ENCODE results near the gene DLG2.

DLG2 gene

DNA sequence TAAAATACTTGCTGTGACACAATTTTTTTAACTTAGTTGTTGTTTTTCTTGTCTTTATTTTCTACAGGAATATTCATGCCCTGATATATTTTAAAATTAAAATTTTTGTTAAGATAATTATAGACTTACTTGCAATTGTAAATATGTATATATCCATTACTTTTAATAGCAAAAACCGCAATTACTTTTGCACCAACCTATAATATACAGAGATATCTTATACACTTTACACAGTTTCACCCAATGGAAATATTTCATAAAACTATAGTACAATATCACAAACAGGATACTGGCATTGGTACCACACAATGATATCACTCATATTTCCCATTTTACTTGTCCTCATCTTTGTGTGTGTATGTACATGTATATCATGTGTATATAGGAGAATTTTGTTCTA lies 188.8 kb downstream of the DLG2 start:
- Mint-ChIP-seq H3K4me1 (no peaks in the 10 kb centered on the region), H3K27ac (no peak overlapping the region)

DNA sequence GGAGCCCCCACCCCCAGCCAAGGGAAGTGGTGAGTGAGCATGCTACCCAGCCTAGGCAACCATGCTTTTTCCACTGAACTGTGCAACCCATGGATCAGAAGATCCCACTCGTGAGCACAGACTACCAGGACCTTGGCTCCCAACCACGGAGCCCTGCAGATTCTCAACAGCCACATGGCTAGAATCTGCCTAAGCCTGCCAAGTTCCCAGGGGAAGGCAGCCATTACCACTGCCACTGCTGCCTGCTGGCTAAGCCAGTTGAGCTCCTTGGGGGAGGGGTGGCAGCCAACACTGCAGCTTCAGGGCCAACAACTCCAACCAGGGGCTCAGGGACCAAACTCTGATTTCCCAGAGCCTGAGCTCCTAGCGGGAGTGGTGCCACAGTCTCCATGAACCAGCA lies 195.8 kb downstream of the DLG2 start:
- H3K27ac Mint-ChIP-seq = no peak overlapping the region
- no peaks in the 10 kb centered on the region for H3K27me3 Mint-ChIP-seq (ENCODE audit: low read depth)
- H3K9me3 Mint-ChIP-seq = peaks cover 51% of the 10 kb centered on the region
- H3K4me3 Mint-ChIP-seq = no peak overlapping the region
- TF ChIP-seq, protein P1, sequence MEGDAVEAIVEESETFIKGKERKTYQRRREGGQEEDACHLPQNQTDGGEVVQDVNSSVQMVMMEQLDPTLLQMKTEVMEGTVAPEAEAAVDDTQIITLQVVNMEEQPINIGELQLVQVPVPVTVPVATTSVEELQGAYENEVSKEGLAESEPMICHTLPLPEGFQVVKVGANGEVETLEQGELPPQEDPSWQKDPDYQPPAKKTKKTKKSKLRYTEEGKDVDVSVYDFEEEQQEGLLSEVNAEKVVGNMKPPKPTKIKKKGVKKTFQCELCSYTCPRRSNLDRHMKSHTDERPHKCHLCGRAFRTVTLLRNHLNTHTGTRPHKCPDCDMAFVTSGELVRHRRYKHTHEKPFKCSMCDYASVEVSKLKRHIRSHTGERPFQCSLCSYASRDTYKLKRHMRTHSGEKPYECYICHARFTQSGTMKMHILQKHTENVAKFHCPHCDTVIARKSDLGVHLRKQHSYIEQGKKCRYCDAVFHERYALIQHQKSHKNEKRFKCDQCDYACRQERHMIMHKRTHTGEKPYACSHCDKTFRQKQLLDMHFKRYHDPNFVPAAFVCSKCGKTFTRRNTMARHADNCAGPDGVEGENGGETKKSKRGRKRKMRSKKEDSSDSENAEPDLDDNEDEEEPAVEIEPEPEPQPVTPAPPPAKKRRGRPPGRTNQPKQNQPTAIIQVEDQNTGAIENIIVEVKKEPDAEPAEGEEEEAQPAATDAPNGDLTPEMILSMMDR (IDR thresholded peaks at IDR 0.05; ENCODE audit: unreplicated experiment in 3 of 3) = no peak
- no peaks in the 10 kb centered on the region for H3K36me3 Mint-ChIP-seq (ENCODE audit: low read depth)
- no peaks in the 10 kb centered on the region for H3K4me1 Mint-ChIP-seq

More for the DNA sequence above, 188.8 kb downstream of the DLG2 start:
- Mint-ChIP-seq H3K36me3 (ENCODE audit: low read depth) (no peaks in the 10 kb centered on the region), H3K27me3 (ENCODE audit: low read depth) (no peaks in the 10 kb centered on the region), H3K9me3 (peaks cover 34% of the 10 kb centered on the region), H3K4me3 (no peak overlapping the region)
- TF ChIP-seq, protein P1 (IDR thresholded peaks at IDR 0.05; ENCODE audit: unreplicated experiment in 3 of 3) = no peak

DNA sequence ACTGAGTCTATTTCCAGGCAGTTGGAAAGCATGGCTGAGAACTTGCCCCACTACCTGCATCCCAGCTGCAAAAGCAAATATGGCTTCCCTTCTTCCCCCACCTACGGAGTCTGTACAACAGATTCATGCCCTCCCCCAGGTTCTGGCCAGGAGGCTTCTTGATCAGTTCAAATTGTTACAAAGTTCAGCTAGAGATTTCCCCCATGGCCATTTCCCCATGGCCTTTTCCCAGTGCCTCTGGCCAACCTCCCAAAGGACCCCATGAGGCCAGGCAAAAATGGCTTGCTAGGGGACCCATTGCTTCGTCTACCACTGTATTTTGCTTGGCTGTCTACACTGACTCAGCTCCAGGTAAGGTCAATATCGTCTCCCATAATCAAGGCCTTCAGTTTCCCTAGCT lies 203.3 kb downstream of the DLG2 start:
- TF ChIP-seq, protein P1 (IDR thresholded peaks at IDR 0.05; ENCODE audit: unreplicated experiment in 3 of 3) = no peak
- Mint-ChIP-seq H3K9me3 (peaks cover 41% of the 10 kb centered on the region), H3K36me3 (ENCODE audit: low read depth) (no peaks in the 10 kb centered on the region), H3K4me3 (no peak overlapping the region), H3K27ac (peak overlapping the region in 2 of 3 experiments; percentile 4 to 65), H3K4me1 (peaks cover 17% of the 10 kb centered on the region), H3K27me3 (ENCODE audit: low read depth) (no peaks in the 10 kb centered on the region)

DNA sequence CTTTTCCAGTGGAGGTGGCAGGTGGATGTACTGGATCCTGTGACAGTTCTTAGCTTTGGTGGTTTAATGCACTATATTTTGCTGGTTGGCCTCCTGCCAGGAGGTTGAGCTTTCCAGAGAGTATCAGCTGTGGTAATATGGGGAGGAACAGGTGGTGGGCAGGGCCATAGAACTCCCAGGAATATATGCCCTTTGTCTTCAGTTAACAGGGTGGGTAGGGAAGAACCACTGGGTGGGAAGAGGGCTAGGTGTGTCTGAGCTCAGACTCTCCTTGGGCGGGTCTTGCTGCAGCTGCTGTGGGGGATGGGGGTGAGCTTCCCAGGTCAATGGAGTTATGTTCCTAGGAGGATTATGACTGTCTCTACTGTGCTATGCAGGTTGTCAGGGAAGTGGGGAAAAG lies 203.8 kb downstream of the DLG2 start:
- H3K27ac Mint-ChIP-seq = peak overlapping the region in 2 of 3 experiments; percentile 4 to 65
- TF ChIP-seq, protein P1 (IDR thresholded peaks at IDR 0.05; ENCODE audit: unreplicated experiment in 3 of 3) = no peak
- H3K4me1 Mint-ChIP-seq = peaks cover 17% of the 10 kb centered on the region
- H3K27me3 Mint-ChIP-seq (ENCODE audit: low read depth) = no peaks in the 10 kb centered on the region
- H3K9me3 Mint-ChIP-seq = peaks cover 43% of the 10 kb centered on the region
- H3K36me3 Mint-ChIP-seq (ENCODE audit: low read depth) = no peaks in the 10 kb centered on the region
- no peak overlapping the region for H3K4me3 Mint-ChIP-seq

DNA sequence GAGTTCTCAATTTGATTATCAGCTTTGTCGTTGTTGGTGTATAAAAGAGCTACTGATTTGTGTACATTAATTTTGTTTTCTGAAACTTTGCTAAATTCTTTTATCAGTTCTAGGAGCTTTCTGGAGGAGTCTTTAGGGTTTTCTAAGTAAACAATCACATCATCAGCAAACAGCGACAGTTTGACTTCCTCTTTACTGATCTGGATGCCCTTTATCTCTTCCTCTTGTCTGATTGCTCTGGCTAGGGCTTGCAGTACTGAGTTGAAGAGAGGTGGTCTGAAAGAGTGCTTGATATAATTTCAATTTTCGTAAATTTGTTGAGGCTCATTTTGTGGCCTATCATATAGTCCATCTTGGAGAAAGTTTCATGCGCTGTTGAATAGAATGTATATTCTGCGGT lies 213.0 kb downstream of the DLG2 start:
- H3K4me3 Mint-ChIP-seq = no peak overlapping the region
- no peaks in the 10 kb centered on the region for H3K36me3 Mint-ChIP-seq (ENCODE audit: low read depth)
- no peaks in the 10 kb centered on the region for H3K4me1 Mint-ChIP-seq
- H3K9me3 Mint-ChIP-seq = peaks cover 29% of the 10 kb centered on the region
- TF ChIP-seq, protein P1 (IDR thresholded peaks at IDR 0.05; ENCODE audit: unreplicated experiment in 3 of 3) = no peak
- H3K27ac Mint-ChIP-seq = no peak overlapping the region
- H3K27me3 Mint-ChIP-seq (ENCODE audit: low read depth) = no peaks in the 10 kb centered on the region

DNA sequence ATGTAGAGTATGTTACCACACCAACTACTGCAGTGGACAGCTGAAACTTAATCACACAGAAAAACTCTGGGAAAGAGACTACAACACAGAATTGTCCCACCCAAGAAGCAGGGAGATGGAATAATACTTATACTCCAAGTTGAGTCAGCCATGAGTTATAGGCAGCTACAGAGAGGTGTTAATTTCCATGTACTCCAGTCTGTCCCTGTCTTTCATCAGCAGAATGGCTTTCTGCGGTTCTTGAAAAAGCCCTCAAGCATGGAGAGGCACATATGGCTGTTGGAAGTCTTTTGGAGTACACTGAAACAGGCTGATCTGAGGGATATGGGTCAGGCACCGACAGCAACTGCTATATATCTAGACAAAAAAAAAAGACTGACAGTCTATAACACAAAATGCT lies 219.5 kb downstream of the DLG2 start:
- no peaks in the 10 kb centered on the region for H3K36me3 Mint-ChIP-seq (ENCODE audit: low read depth)
- no peak overlapping the region for H3K27ac Mint-ChIP-seq
- no peaks in the 10 kb centered on the region for H3K27me3 Mint-ChIP-seq (ENCODE audit: low read depth)
- no peak overlapping the region for H3K4me3 Mint-ChIP-seq
- H3K4me1 Mint-ChIP-seq = no peaks in the 10 kb centered on the region
- TF ChIP-seq, protein P1 (IDR thresholded peaks at IDR 0.05; ENCODE audit: unreplicated experiment in 3 of 3) = no peak
- no peaks in the 10 kb centered on the region for H3K9me3 Mint-ChIP-seq

Data from nephron (organoid).